LNCAP (cell line): ENCODE results near the gene LRRC28.

ENCODE experiments used
- CTCF ChIP-seq: fragments of 450-650 bp; IDR thresholded peaks from 2 replicates; pipeline ENCODE4 v1.5.1; 2017; ENCODE audit warnings: mild to moderate bottlenecking

Gene LRRC28

DNA sequence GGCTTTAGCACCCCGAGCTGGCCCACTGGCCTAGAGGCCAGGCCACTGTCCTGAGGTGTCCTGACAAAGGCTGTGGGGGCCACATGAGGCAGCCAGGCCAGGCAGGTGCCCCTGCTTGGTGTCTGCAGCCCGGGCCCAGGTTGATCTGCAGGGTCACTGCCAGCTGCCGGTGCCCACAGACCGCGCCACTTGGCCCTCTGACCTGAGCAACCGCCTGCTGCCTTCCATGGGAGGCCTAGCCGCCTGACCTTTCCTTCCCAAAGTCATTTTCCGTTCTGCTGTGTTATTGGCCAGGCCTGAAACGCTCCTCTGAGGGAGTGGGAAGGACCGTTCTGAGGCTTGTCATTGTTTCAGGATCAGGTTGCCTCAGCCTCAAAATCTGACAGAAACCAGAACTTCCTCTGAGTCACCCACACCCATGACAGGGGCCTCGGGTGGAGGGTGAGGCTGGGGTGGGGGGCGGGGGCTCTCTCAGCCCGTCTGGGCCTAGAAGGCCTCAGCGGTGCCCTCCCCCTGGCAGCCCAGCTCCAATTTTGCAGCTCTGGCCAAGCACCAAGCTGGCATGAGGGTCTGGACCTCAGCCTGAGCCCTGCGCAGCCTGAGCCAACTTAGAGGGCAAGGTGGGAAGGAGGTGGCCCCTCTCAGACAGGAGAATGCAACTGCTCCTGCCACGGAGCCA is 173.8 kb downstream of the LRRC28 start:
- TF ChIP-seq CTCF = no peak

GRCh38 chr15:99425657-99426301 is 174.5 kb downstream of the LRRC28 start:
- TF ChIP-seq CTCF = no peak

DNA sequence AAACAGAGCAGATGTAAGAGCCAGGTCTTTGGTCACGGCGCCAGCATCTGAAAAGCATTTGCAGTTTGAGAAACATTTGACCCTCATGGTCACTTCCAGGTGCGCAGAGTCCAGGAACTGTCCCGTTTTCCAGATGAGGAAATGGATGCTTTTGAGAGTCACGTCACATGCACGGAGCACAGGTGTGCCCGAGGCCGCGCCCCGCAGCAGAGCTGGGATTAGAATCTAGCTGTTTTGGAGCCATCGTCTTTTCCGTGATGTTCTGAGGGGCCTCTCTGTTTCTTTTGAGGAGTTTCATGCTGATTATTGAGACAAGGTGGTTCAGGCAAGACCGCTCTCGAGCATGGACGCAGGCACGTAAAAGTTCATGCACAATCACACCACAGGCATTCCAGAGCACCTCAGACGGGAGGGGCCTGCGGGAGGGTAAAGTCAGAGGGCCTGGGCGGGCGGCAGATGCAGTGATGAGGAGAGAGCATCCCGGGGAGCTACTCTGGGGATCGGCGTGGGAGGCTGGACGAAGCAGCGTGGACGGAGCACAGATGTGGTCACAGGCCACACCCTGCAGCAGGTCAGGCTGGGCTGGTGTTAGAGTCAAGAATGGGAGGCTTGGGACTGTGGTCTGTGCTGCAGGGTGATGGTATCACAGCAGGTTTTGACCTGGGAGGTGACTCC is 175.3 kb downstream of the LRRC28 start:
- no peak for TF ChIP-seq CTCF

GRCh38 chr15:99427210-99427609 is 175.9 kb downstream of the LRRC28 start:
- TF ChIP-seq CTCF = no peak

- no peak for TF ChIP-seq CTCF
These were observed 176.5 kb downstream of the LRRC28 start for GRCh38 chr15:99427668-99428361.

DNA sequence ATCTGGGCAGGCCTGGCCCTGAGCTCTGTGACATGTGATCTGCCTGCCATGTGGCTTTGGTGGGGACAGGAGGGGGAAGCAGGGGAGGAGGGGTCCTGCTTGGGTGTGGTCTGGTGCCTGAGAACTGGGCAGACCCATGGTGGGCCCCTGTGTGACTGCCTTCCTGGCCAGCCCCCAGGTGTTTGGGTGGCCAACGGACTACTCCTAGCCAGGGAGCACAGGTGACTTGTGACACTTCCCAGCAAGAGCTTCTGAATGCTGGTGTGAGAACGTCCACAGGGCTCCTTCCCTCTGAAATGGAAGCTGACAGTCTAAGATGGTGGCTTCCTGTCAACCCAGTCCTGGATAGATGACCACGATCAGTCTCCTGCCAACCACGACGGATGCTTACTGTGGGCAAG is 178.4 kb downstream of the LRRC28 start:
- no peak for TF ChIP-seq CTCF

- no peak for TF ChIP-seq CTCF
These were observed 179.7 kb downstream of the LRRC28 start for GRCh38 chr15:99430881-99431401.
